Measurements from ENCODE around the gene MESP2.

MESP2 gene

GRCh38 chr15:89751748-89752147, 24.4 kb upstream of the MESP2 start:
- H3K4me3 Mint-ChIP-seq: peak overlapping the region; percentile 55
- H3K9me3 Mint-ChIP-seq: no peaks in the 10 kb centered on the region
- no peak for DNase-seq
- no peak overlapping the region for H3K27ac Mint-ChIP-seq
- no peaks in the 10 kb centered on the region for H3K36me3 Mint-ChIP-seq (ENCODE audit: low read depth)
- peaks cover 43% of the 10 kb centered on the region for H3K27me3 Mint-ChIP-seq (ENCODE audit: low read depth, poor library complexity)
- peaks cover 20% of the 10 kb centered on the region for H3K4me1 Mint-ChIP-seq
- TF ChIP-seq, protein P1, sequence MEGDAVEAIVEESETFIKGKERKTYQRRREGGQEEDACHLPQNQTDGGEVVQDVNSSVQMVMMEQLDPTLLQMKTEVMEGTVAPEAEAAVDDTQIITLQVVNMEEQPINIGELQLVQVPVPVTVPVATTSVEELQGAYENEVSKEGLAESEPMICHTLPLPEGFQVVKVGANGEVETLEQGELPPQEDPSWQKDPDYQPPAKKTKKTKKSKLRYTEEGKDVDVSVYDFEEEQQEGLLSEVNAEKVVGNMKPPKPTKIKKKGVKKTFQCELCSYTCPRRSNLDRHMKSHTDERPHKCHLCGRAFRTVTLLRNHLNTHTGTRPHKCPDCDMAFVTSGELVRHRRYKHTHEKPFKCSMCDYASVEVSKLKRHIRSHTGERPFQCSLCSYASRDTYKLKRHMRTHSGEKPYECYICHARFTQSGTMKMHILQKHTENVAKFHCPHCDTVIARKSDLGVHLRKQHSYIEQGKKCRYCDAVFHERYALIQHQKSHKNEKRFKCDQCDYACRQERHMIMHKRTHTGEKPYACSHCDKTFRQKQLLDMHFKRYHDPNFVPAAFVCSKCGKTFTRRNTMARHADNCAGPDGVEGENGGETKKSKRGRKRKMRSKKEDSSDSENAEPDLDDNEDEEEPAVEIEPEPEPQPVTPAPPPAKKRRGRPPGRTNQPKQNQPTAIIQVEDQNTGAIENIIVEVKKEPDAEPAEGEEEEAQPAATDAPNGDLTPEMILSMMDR (IDR thresholded peaks at IDR 0.05): no peak

DNA sequence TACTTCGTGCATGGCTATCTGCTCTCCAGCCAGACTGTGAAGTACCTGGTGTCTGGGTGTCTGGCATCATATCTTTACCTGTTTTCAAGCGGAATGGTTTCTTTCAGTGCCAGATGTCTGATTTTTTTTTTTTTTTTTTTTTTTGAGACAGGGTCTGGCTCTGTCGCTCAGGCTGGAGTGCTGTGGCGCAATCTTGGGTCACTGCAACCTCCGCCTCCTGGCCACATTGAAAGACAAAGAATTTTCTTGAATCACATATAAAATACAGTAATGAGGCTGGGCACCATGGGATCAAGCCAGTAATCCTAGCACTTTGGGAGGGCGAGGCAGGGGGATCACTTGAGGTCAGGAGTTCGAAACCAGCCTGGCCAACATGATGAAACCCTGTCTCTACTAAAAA, 22.3 kb upstream of the MESP2 start:
- Mint-ChIP-seq H3K27ac (no peak overlapping the region), H3K27me3 (ENCODE audit: low read depth, poor library complexity) (peaks cover 54% of the 10 kb centered on the region), H3K4me3 (no peak overlapping the region), H3K4me1 (peaks cover 25% of the 10 kb centered on the region), H3K9me3 (no peaks in the 10 kb centered on the region), H3K36me3 (ENCODE audit: low read depth) (no peaks in the 10 kb centered on the region)
- TF ChIP-seq, protein P1 (IDR thresholded peaks at IDR 0.05): no peak
- DNase-seq: no peak

DNA sequence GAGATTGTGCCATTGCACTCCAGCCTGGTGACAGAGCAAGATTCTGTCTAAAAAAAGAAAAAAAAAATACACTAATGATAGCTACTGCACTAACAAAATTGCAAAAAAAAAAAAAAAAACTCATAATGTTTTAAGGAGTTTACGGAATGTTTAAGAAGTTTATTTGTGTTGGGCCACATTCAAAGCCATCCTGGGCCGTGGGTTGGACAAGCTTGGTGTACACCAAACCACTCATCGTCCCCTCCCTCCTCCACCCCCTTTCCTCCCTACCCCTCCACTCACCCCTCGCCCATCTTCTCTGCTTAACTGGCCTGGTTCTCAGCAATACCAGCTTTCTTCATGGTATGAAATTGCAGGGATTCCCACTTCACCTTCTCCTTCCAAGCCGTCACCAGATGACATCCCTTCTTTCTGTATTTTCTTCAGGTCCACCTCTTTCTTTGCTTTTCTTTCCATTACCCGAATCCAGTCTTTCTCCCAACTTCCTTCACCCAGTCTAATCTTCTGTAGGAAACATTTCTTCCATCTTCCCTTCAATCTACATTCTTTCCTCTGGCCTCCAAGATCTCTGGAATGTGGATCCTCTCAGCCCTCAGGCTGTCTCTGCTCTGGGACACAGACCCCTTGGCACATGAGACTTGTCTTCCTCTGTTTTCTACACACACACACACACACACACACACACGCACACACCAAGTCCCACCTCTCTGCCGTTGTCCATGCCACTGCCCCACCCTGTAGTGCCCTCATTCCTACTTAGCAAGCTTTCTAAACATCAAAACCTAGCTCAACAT, 21.6 kb upstream of the MESP2 start:
- H3K27ac Mint-ChIP-seq: peak overlapping the region; percentile 18
- H3K4me1 Mint-ChIP-seq: peaks cover 25% of the 10 kb centered on the region
- TF ChIP-seq, protein P1 (IDR thresholded peaks at IDR 0.05): no peak
- DNase-seq: no peak
- H3K27me3 Mint-ChIP-seq (ENCODE audit: low read depth, poor library complexity): peaks cover 59% of the 10 kb centered on the region
- no peaks in the 10 kb centered on the region for H3K36me3 Mint-ChIP-seq (ENCODE audit: low read depth)
- H3K9me3 Mint-ChIP-seq: no peaks in the 10 kb centered on the region
- no peak overlapping the region for H3K4me3 Mint-ChIP-seq

- no peak for DNase-seq
- no peak overlapping the region for H3K27ac Mint-ChIP-seq
- no peaks in the 10 kb centered on the region for H3K36me3 Mint-ChIP-seq (ENCODE audit: low read depth)
- peaks cover 59% of the 10 kb centered on the region for H3K27me3 Mint-ChIP-seq (ENCODE audit: low read depth, poor library complexity)
- H3K4me3 Mint-ChIP-seq: no peak overlapping the region
- H3K9me3 Mint-ChIP-seq: no peaks in the 10 kb centered on the region
- TF ChIP-seq, protein P1 (IDR thresholded peaks at IDR 0.05): no peak
- peaks cover 32% of the 10 kb centered on the region for H3K4me1 Mint-ChIP-seq
These were observed 20.4 kb upstream of the MESP2 start for GRCh38 chr15:89755701-89756100.

- peaks cover 36% of the 10 kb centered on the region for H3K4me1 Mint-ChIP-seq
- TF ChIP-seq, protein P1 (IDR thresholded peaks at IDR 0.05): no peak
- peaks cover 60% of the 10 kb centered on the region for H3K27me3 Mint-ChIP-seq (ENCODE audit: low read depth, poor library complexity)
- DNase-seq: no peak
- no peak overlapping the region for H3K4me3 Mint-ChIP-seq
- no peaks in the 10 kb centered on the region for H3K9me3 Mint-ChIP-seq
- no peaks in the 10 kb centered on the region for H3K36me3 Mint-ChIP-seq (ENCODE audit: low read depth)
- no peak overlapping the region for H3K27ac Mint-ChIP-seq
These were observed 19.2 kb upstream of the MESP2 start for GRCh38 chr15:89756897-89757296.

DNA sequence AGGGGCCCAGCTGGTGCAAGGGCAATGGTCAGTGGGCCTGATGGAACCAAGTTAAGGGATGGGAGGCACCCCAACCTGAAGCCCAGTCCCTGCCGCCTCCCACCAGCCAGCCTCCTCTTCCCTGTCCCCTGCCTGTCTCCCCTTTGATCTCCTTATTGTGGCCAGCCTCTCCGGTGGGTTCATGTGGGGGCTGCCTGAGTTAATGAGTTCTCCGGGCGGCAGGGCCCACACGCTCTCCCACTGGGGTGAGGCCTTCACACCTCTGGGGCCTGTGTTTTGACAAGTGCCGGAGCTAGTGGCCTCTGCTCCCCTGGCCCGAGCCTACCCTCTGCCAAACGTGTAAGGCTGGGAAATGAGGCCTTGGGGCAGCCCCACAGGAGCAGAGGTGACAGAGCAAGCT, 17.8 kb upstream of the MESP2 start:
- H3K4me3 Mint-ChIP-seq: no peak overlapping the region
- no peaks in the 10 kb centered on the region for H3K9me3 Mint-ChIP-seq
- H3K4me1 Mint-ChIP-seq: peaks cover 36% of the 10 kb centered on the region
- no peak overlapping the region for H3K27ac Mint-ChIP-seq
- peaks cover 56% of the 10 kb centered on the region for H3K27me3 Mint-ChIP-seq (ENCODE audit: low read depth, poor library complexity)
- no peaks in the 10 kb centered on the region for H3K36me3 Mint-ChIP-seq (ENCODE audit: low read depth)
- TF ChIP-seq, protein P1 (IDR thresholded peaks at IDR 0.05): no peak
- no peak for DNase-seq

Data from nephron progenitor cell (in vitro differentiated cells).